Activated CD4-positive, alpha-beta T cell treated with anti-CD3 and anti-CD28 coated beads, Interleukin-2, amount 50 U/mL, for 24 hours (primary cell): ENCODE results near the gene PFN2.
"Not testable (repeated sequence)": the region's sequence is repeated elsewhere in the genome, so short reads cannot be mapped to it uniquely, and the experiment has no call there.

Experiments used
- DNase-seq, 2 donors: peaks; one replicate each; pipeline ENCODE4 v3.0.0-alpha.2; 2020; ENCODE audit warnings: low read depth in 1 of 2, low spot score in 1 of 2

PFN2 gene, protein sequence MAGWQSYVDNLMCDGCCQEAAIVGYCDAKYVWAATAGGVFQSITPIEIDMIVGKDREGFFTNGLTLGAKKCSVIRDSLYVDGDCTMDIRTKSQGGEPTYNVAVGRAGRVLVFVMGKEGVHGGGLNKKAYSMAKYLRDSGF

DNA sequence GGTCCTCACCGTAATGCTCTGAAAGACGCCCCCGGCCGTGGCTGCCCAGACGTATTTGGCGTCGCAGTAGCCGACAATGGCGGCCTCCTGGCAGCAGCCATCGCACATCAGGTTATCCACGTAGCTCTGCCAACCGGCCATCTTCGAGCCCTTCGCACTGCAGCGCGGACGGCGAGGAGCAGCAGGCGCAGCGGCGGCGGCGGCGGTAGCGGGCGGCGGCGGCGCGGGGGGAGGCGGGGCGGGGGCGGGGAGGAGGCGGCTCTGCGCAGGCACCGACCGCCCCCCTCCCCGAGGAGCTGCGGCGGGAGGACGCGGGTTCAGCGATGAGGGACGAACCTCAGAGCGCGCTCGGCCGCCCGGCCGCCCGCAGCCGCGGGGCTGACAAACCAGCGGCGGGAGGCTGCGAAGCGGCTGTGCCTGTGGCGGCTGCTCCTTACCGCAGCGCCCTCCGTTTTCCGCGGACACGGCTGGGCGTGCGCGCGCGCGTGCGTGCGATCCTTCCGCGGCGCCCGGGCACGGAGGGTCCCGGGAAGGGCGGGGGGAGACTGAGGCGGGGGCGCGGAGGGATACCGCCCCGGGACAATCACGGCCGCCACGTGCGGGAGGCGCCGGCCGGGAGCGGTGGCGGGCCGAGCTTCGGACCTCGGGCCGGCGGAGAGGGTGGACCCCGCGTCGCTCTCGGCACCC lies at the start of gene PFN2:
PFN2 (minus strand) TSS at position 180 of the 687 bp plus-strand sequence; CDS start at position 141, 39 bp downstream.
- peak; percentile 19 to 21 for DNase-seq

DNA sequence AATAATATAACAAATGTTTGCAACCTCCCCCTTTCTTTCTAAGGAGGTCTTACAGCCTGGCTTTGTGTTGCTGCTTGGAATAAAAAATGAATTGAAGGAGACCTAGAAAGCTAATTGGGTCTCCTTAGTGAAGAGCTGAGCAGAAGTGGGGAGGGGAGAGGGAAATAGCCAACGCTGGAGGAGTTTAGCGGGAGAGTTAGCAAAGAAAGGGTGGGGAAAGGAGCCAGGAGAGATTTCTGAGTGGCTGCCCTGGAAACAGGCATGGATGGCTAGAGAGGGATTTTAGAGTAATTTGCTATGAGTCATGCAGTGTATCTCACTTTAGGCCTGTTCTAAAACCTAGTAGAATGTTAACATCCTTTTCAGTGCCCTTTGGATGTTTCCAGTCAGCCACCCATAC lies 45.2 kb upstream of the PFN2 start:
- no peak for DNase-seq

DNA sequence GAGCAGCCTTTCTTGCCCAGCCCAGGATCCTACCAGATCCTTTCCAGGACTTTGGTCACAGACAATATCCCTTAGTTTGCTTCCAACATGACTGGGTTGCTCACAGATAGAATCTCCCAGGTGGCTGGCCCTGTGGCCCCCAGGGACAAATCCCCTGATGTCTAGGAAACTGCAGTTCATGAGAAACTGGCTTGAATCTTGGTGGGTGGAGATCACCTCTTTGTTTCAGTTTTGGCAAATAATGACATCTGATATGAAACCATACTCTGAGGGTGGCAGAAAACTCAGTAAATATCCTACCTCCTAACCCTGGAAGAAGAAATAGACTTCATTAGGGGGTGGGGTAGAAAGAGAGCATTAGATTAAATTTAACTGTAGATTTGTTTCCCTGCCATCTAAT lies 44.1 kb upstream of the PFN2 start:
- DNase-seq: no peak

DNA sequence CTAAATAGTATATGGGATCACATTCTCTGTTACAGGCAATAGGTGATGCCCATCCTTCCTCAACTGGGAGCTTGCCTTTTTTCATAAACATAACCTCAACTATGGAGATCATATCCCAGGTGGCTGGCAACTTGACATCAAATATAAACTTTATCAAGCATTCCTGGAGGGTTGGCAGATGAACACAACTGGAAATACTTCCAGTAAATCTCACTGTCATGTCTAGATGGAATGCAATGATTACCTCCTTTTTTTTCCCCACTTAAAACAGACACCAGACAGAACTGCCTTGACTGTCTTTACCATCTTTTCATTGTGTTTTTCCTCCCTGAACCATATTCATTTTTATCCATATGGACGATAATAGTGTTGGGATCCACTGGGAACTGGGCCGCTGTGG lies 43.1 kb upstream of the PFN2 start:
- no peak for DNase-seq

DNA sequence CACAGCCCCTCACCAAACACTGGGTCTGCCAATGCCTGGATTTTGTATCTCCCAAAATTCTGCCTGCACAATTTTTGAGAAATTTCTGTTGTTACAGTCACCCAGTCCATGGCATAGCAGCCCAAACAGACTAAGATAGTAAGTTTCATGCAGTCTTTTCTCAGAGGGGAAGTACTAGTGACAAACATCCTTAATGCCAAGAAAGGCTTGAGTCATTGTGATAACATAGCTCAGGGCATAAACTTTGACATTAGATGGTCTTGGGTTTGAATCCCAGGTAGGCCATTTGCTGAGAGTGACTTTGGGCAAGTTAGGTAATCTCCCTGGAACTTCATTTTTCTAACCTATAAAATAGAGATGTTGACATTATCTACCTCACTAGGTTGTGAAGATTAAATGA lies 36.1 kb upstream of the PFN2 start:
- no peak for DNase-seq

DNA sequence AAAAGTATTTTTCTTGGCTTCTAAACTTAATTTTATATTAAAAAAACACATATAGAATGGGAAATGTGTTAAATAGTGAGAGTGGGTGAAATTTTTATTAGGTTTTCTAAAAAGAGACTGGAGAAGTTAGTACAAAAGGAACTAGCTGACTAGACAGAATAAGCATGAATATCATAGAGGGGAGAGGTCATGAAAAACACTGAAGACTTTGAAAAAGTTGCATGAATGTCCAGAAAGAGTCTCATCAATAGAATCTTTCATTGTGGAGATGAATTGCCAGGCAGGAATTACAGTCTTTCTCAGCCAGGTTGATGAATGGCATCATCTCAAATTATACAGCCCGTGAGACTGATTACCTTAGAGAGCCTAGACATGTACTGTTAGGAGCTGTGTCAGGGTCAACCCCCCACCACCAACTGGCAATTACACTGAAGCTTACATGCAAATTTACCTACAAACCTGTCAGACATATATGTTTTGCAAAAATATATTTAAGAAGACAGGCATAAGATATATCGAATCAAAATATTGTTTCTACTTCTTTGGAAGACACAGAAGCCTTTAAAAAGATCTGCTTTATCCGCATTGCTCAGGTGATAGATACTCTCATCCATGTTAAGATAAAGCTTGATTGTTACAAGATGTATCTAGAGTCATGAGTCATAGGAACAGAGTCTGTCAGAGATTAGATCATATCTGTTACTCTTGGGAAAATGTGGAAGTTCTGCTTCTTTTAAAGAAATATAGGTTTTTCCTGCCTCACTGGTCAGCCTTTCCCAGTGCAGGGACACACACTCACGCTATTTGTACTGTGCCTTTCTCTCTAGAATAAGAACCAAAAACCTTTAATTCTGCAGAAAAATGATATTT lies 34.8 kb upstream of the PFN2 start:
- DNase-seq: no peak

DNA sequence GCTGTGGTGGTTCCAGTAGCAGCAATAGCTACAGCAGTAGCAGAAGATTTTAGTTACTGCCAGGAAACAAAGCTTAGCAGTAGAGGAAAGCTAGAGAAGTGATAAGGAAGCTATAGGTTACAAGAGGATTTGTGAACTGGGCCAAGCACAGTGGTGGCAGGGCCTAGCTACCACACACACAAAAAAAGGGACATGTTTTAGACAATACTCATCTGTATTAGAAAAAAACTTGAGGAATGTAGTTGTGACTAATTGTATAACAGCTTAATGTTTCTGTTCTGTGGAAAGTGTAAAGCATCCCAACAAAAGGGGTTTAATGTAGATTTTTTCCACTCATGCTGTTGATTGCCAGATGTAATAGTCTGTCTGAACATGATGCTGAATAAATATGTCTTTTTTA lies 29.9 kb upstream of the PFN2 start:
- no peak for DNase-seq

DNA sequence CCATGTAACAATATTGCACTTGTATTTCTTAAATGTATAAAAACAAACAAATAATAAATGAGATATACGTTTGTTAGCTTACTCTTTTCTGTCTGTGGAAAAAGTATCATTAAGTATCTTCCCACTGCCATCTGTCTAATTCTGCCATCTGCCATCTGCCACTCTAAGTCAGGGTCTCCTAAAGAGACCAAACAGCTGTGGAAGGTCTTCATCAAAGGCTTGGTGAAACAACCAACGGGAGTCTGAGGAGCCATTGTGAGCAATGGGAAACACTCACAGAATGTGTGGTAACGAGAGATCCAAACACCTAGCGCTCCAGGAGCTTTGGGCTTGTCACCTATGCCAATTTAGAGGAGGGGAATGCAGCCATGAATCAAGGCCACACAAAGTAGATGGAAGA lies 28.7 kb upstream of the PFN2 start:
- DNase-seq: no peak

DNA sequence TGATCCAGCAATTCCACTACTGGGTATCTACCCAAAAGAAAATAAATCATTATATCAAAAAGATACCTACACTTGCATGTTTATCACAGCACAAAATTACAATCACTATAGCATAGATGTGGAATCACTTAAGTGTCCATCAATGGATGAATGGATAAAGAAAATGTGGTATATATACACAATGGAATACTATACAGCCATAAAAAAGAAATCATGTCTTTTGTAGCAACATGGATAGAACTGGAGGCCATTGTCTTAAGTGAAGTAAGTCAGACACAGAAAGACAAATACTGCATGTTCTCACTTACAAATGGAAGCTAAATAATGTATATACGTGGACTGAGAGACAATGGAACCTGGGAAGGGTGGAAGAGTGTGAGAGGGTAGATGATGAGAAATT lies 28.3 kb upstream of the PFN2 start:
- DNase-seq: no peak

DNA sequence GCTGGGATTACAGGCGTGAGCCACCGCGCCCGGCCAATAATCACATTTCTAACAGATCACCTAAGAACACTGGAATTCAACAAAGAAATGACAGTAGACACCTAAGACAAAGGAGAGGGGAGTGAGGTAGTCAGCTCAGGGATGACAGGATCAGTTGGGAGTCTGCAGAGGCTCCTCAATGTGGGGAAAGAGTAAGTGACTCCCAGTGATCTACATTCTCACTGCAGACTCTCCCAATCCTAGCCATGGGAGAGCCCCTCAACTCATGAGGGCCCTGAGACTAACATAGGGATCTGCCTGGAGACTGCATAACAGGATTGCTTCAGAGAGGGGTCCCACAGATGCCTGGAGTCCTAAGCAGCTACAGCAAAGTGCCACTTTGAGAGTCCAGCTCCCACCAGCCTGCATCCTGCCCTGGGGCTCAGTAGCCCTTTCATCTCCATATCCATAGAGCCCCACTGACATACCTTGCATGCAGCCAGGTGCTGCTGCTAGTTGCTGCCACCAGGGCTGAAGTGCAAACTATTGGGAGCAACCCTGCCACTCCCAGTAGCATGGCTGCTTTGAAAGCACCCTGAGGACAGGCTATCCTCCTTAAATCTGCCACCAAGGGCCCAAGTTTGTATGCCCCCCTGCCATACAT lies 21.8 kb upstream of the PFN2 start:
- DNase-seq: no peak

DNA sequence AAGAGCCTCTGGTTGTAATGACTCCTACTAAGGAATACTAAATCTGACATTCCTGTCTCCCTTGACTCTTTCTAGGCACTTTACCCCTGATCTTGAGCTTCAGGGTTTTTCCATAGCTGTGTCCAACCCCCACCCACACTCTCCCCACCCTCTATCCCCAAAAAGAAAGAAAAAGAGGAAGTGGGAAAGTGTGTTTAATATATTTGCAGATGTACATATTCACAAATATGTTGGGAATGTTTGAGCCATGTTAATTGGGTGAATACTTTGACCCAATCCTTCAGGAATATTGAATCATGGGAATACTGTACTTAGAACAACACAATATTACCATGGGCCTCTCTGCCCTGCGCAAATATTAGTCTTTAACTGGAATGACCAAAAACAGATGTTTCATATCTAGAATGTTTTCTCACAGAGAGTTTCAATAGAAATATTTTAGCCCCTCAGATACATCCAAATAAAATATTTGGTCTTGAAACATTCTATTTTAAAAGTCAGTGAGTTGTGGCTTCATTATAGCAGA lies 19.8 kb upstream of the PFN2 start:
- DNase-seq: no peak

DNA sequence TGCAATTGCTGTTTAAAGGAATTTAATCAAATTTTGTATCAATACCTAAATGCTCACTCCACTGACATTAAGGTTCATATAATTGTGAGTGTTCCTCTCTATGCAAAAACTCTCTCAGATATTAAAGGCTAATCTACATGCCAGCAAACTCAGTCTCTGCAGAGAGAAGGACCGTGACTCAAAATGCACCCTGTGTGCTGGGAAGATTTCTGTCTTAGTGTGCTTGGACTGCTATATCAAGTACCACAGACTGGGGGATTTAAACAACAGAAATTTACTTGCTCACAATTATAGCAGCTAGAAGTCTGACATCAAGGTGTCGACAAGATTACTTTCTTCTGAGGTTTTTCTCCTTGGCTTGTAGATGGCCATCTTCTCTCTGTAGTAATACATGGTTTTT lies 18.6 kb upstream of the PFN2 start:
- DNase-seq: no peak

DNA sequence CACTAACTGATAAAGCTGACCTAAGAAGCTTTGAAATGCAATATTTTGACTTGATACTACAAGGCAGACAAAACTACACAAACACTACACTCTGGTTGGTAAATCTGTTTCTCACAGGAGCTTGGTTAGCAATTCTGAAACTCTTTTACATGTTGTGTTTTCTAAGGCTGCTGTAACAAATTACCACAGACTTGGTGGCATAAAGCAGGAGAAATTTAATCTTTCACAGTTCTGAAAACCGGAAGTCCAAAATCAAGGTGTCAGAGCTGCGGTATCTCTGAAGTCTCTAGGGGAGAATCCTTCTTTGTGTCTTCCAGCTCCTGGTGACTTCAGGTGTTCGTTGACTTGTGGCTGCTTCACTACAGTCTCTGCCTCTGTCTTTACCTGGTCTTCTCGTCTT lies 12.9 kb upstream of the PFN2 start:
- no peak for DNase-seq

DNA sequence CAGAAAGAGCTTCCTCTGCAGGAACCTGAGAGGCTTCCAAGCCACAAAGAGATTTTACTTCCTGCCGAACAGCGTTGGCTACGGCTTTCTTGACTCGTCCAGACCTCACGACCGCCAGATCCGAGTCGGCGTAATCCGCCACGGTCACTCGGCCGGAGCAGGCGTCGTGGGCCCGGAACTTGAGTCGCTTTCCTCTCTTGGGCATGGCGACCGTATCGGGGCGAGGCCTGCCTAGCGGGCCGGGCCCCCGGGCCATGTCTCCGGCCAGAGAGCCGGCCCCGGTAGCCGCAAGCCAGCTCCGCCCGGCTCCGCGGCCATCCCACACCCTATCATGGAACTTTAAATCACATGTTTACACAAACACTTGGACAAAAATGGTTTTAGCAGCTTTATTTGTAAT lies 12.4 kb upstream of the PFN2 start:
- DNase-seq: not testable (repeated sequence)

DNA sequence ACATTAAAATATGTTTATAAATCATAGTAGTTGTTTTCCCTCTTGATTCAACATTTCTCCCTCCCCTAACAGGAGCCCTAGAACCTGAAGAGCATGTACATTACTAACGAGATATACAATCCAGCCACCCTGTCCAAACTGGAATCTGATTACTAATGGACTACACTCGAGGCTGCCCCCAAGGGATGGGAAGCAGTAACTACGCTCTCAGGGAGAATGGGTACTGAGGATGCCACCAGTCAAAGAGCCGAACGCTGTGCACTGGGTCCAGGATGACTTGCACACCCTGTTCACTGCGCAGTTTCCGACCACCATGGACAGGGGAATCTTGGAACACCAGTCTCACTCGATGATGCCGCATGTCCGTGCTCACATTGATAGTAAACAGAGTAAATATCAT lies 11.3 kb upstream of the PFN2 start:
- not testable (repeated sequence) for DNase-seq

DNA sequence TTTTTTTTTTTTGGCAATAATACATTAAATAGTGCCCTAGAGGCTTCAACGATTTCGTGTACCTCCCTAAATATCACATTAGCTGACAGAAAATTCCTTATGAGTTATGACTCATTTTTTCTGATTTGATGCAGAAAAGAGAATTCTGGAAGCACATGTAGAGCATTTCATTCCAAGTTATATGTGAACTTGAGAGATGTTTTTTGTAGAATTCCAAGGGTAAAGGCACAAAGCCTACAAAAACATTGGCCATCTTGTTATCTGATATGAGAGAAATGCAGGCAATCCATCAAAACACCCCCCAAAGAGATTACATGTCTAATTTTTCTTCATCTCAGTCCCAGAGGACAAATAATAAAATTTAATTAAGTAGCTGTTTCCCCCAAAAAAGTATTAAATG lies 6.7 kb upstream of the PFN2 start:
- DNase-seq: no peak

DNA sequence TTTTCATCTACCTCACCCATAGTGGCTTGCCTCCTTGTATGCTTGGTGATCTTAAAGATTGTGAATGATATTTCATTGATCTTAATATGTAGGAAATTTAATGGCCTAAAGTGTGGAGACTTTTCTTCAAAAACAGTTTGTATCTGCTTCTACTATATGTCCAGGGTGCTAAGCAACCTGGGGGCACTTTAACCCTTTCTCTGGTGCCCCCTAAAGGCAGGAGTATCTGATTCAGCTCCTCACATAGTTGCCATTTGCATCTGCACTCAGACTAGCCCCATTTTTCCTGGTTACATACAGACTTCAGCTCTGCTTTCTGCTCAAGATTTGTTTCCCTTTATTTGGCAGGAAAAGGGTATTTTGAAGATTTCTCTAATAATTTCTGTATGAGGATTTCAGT lies 5.2 kb upstream of the PFN2 start:
- no peak for DNase-seq

DNA sequence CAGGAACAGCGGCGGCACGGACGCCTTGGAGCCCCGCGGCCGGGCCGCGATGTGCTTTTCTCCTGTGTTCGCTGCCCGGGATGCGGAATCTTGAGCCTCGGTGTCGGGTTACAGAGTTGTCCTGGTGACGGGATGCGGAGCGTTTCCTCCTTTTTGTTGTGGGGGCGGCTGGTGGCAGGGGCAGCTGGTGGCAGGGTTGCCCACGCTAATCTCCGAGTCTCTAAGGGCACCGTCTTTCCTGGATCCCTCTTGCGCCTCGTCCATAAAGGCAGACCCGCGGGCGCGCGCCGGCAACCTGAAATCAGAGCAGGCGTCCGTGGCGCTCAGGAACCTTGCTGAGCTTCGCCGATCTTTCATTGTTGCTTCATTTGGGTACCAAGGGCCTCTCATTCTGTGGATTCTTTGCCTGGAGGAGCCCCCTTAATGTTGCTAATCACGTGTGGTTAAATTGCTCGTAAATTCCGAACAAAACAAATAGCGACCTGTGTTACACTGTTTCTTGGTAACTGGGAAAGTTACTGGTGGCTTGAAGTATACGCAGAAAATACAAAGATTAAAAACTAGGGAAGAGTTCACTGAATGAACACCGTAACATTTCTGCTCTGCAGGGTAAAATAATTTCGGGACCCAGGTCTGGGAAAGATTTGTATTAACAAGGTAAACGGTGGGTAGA lies 844 bp upstream of the PFN2 start:
- peak; percentile 7 to 12 for DNase-seq

DNA sequence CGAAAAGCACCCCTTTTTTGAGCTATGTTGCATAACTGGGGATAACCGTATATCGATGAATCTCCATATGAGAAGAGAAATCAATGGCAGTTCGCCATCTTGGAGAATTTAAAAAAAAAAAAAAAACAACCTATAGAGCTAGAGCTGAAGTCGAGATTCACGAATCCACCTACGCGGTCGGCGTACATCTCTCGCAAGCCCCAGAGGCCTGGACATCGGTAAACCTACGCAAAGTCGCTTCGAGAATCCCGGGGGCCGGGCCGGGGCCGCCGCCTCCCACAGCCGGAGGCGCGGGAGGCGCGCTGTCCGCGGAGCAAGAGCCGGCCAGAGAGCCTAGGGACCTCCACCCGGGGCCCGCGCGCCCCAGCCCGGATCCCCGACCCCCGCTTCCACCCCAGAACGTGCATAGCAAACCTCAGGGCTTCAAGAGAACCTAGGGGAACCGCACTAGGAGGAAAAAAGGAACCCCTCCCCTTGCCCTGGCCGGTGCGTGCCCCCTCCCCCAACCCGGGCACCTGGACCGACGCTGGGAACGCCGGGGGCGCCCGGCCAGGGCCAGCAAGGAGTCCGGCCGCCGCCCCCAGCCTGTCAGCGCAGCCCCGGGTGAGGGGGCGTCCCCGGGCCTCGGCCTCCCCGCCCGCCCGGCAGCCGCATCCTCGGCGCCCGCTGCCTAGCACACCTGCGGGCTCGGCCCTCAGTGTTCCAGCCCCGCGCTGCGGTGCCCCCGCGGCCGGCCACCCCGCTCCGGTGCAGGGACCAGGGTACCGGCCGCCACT lies 567 bp downstream of the PFN2 start:
- peak; percentile 36 to 49 for DNase-seq
